Umbilical cord (tissue), 2 donors: ENCODE results near the gene PDE1C. TPM values are rescaled to one million over a fixed set of nuclear protein-coding genes. Genes with fewer than 3 reads are reported as not detected.

Experiments
- DNase-seq: peaks from one replicate; pipeline ENCODE4 v3.0.0-alpha.2; 2015; ENCODE audit warnings: low spot score
- total RNA-seq: library from RNA; depleted of rRNA; stranded (reverse); fragments of >200 nt; gene quantifications from one replicate; pipeline ENCODE4 v1.2.3, GENCODE V29; 2014; ENCODE audit warnings: low replicate concordance; ENCODE audit not compliant: insufficient read depth

Gene PDE1C
- total RNA-seq, 1 donor from 2014 or later: 25.8 TPM

- no peak for DNase-seq
Measured at GRCh38 chr7:31948029-31948428, 122.2 kb downstream of the PDE1C start.

- DNase-seq: no peak
Measured at GRCh38 chr7:31940167-31940566, 130.0 kb downstream of the PDE1C start.

GRCh38 chr7:31939076-31939475, 131.1 kb downstream of the PDE1C start:
- DNase-seq: no peak

GRCh38 chr7:31938650-31939049, 131.6 kb downstream of the PDE1C start:
- no peak for DNase-seq

- DNase-seq: no peak
Measured at GRCh38 chr7:31937982-31938381, 132.2 kb downstream of the PDE1C start.

GRCh38 chr7:31935124-31936054, 134.8 kb downstream of the PDE1C start:
- DNase-seq: no peak

GRCh38 chr7:31934551-31934950, 135.7 kb downstream of the PDE1C start:
- DNase-seq: no peak

GRCh38 chr7:31933481-31933880, 136.7 kb downstream of the PDE1C start:
- DNase-seq: no peak

- DNase-seq: no peak
Measured at GRCh38 chr7:31926991-31927584, 143.1 kb downstream of the PDE1C start.

GRCh38 chr7:31925753-31926454, 144.3 kb downstream of the PDE1C start:
- DNase-seq: no peak

GRCh38 chr7:31924251-31924650, 146.0 kb downstream of the PDE1C start:
- no peak for DNase-seq

GRCh38 chr7:31922848-31923247, 147.4 kb downstream of the PDE1C start:
- no peak for DNase-seq

- DNase-seq: no peak
Measured at GRCh38 chr7:31921047-31921446, 149.2 kb downstream of the PDE1C start.

- no peak for DNase-seq
Measured at GRCh38 chr7:31919678-31920369, 150.4 kb downstream of the PDE1C start.

- DNase-seq: no peak
Measured at GRCh38 chr7:31918706-31919393, 151.4 kb downstream of the PDE1C start.

GRCh38 chr7:31917256-31917655, 153.0 kb downstream of the PDE1C start:
- no peak for DNase-seq

- no peak for DNase-seq
Measured at GRCh38 chr7:31910191-31910590, 160.0 kb downstream of the PDE1C start.

- DNase-seq: no peak
Measured at GRCh38 chr7:31906479-31907171, 163.6 kb downstream of the PDE1C start.

- DNase-seq: no peak
Measured at GRCh38 chr7:31903962-31904361, 166.2 kb downstream of the PDE1C start.

- no peak for DNase-seq
Measured at GRCh38 chr7:31899356-31899927, 170.8 kb downstream of the PDE1C start.
